K562 (cell line): ENCODE measurements around the gene MYH11. TPM values are rescaled to one million over a fixed set of nuclear protein-coding genes. Genes with fewer than 3 reads are reported as not detected.

ENCODE experiments used
- ARID1B ChIP-seq: fragments of 450-650 bp; IDR thresholded peaks from 2 replicates; pipeline ENCODE4 v1.6.1; 2016; ENCODE audit warnings: antibody characterized with exemption, mild to moderate bottlenecking, inconsistent platforms
- HMG20A ChIP-seq: fragments of 450-650 bp; formaldehyde crosslinking; conservative IDR thresholded peaks from 2 replicates; pipeline ENCODE4 v1.4.0; 2020; ENCODE audit warnings: mild to moderate bottlenecking, mixed read lengths
- HMG20B ChIP-seq: fragments of 250-450 bp; sonication (Bioruptor Pico); IDR thresholded peaks from 2 replicates; pipeline ENCODE4 v1.5.0; 2021; ENCODE audit warnings: mild to moderate bottlenecking
- KAT2B ChIP-seq: IDR thresholded peaks from one replicate; pipeline ENCODE4 v1.6.1; 2012; ENCODE audit warnings: low read depth, mild to moderate bottlenecking, control low read depth, inconsistent platforms, low read length, moderate library complexity
- NBN ChIP-seq: fragments of 450-650 bp; IDR thresholded peaks from 2 replicates; pipeline ENCODE4 v1.6.1; 2016; ENCODE audit warnings: low read depth, mild to moderate bottlenecking
- NR0B1 ChIP-seq: fragments of 450-650 bp; IDR thresholded peaks from one replicate; pipeline ENCODE4 v1.6.1; 2018; ENCODE audit warnings: mild to moderate bottlenecking, moderate library complexity; ENCODE audit not compliant: partially characterized antibody
- PHF20 ChIP-seq: fragments of 450-650 bp; IDR thresholded peaks from 2 replicates; pipeline ENCODE4 v1.6.1; 2018; ENCODE audit not compliant: partially characterized antibody
- PKNOX1 ChIP-seq: fragments of 450-650 bp; IDR thresholded peaks from 2 replicates; pipeline ENCODE4 v1.6.1; 2016
- SMARCE1 ChIP-seq: fragments of 450-650 bp; IDR thresholded peaks from 2 replicates; pipeline ENCODE4 v1.7.1; 2016; ENCODE audit warnings: mild to moderate bottlenecking
- SRSF3 ChIP-seq: fragments of 200-400 bp; formaldehyde crosslinking; IDR thresholded peaks from 2 replicates; pipeline ENCODE4 v1.6.1; 2016; ENCODE audit warnings: mild to moderate bottlenecking, low read length, moderate library complexity; ENCODE audit not compliant: insufficient read depth
- ZKSCAN8 ChIP-seq: fragments of 200-800 bp; sonication (Bioruptor generic); IDR thresholded peaks from 2 replicates; pipeline ENCODE4 v1.6.1; 2016; ENCODE audit warnings: missing genetic modification characterization, missing compliant biosample characterization
- ZMIZ1 ChIP-seq, 2 experiments: fragments of 150-350 bp in 1 of 2; IDR thresholded peaks; 2 replicates each; pipeline ENCODE4 v1.6.1; 2012 to 2016; ENCODE audit warnings: low read depth in 2 of 2, low read length in 2 of 2, mild to moderate bottlenecking in 1 of 2, moderate library complexity in 1 of 2
- ZNF316 ChIP-seq: fragments of 450-650 bp; IDR thresholded peaks from 2 replicates; pipeline ENCODE4 v1.6.1; 2016
- ZNF740 ChIP-seq, 3 experiments: fragments of 200-800 bp in 1 of 3; sonication (Bioruptor generic) in 1 of 3; sonication (generic) in 1 of 3; formaldehyde crosslinking in 1 of 3; IDR thresholded peaks; 2 replicates each; pipeline versions ENCODE4 v1.6.1 to v1.8.0; 2016 to 2022; ENCODE audit warnings: mild to moderate bottlenecking in 2 of 3, missing compliant biosample characterization in 2 of 3, missing genetic modification characterization in 2 of 3, missing genetic modification reagents in 1 of 3
- ZNF780A ChIP-seq: fragments of 250-450 bp; sonication (Bioruptor Pico); IDR thresholded peaks from 2 replicates; pipeline ENCODE4 v1.5.0; 2021; ENCODE audit warnings: mild to moderate bottlenecking
- polyA plus RNA-seq, 8 experiments: library from polyadenylated mRNA; depleted of rRNA in 4 of 8; stranded (reverse) in 5 of 8; unstranded in 3 of 8; fragments of >200 nt; fragmentation: Nextera tagmentation in 2 of 8; fragmentation: Illumina TruSeq in 1 of 8; extraction: Ambion mirVana in 2 of 8; extraction: Trizol in 1 of 8; gene quantifications; 2 replicates each; pipeline versions ENCODE4 v1.2.1 to v1.2.3, GENCODE V29; 2011 to 2014; ENCODE audit warnings: inconsistent platforms in 1 of 8, missing spikeins in 1 of 8
- total RNA-seq, 7 experiments: library from RNA; depleted of rRNA in 6 of 7; stranded (reverse); fragments of >200 nt in 6 of 7; fragmentation: Illumina TruSeq in 2 of 7; extraction: Trizol in 2 of 7; gene quantifications; 2 replicates each; pipeline versions ENCODE4 v1.2.1 to v1.2.3, GENCODE V29; 2011 to 2021; ENCODE audit warnings: low replicate concordance in 1 of 7
- TF ChIP-seq, protein P1 (sequence below): fragments of 450-650 bp; formaldehyde crosslinking; IDR thresholded peaks from 2 replicates; pipeline ENCODE4 v1.4.0; 2022; ENCODE audit warnings: missing genetic modification characterization
- TF ChIP-seq, protein P2 (sequence below): fragments of 450-650 bp; IDR thresholded peaks from 2 replicates; pipeline ENCODE4 v1.6.1; 2016; ENCODE audit warnings: borderline replicate concordance

The MYH11 gene
- total and polyA plus RNA-seq, 9 of the 15 experiments (the other 6 are each of a cell fraction or from before 2014, with no cell fraction given), result 0.05 to 0.47 (median 0.08) TPM; not detected in 5

- TF ChIP-seq ZMIZ1 (IDR thresholded peaks at IDR 0.05; ENCODE audit: low read depth in 2 of 2, low read length in 2 of 2) (no peak), HMG20B (CRISPR knock-in tag) (no peak), PKNOX1 (peak; percentile 52), ARID1B (peak; percentile 60), KAT2B (no peak), SMARCE1 (peak; percentile 73), ZNF740 (CRISPR knock-in tag; IDR thresholded peaks at IDR 0.05) (no peak), ZNF740 (tag; IDR thresholded peaks at IDR 0.05) (no peak), ZNF780A (no peak), NBN (peak; percentile 55; the same call in 1 of the 2 replicates), ZKSCAN8 (CRISPR knock-in tag) (no peak), HMG20A (CRISPR knock-in tag) (no peak), SRSF3 (no peak), NR0B1 (no peak), ZNF316 (peak; percentile 95), PHF20 (no peak)
- TF ChIP-seq, protein P1, sequence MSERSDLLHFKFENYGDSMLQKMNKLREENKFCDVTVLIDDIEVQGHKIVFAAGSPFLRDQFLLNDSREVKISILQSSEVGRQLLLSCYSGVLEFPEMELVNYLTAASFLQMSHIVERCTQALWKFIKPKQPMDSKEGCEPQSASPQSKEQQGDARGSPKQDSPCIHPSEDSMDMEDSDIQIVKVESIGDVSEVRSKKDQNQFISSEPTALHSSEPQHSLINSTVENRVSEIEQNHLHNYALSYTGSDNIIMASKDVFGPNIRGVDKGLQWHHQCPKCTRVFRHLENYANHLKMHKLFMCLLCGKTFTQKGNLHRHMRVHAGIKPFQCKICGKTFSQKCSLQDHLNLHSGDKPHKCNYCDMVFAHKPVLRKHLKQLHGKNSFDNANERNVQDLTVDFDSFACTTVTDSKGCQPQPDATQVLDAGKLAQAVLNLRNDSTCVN, result 0 out of 2 replicates have a peak, but pooled peaks have one; percentile 50
- TF ChIP-seq, protein P2, sequence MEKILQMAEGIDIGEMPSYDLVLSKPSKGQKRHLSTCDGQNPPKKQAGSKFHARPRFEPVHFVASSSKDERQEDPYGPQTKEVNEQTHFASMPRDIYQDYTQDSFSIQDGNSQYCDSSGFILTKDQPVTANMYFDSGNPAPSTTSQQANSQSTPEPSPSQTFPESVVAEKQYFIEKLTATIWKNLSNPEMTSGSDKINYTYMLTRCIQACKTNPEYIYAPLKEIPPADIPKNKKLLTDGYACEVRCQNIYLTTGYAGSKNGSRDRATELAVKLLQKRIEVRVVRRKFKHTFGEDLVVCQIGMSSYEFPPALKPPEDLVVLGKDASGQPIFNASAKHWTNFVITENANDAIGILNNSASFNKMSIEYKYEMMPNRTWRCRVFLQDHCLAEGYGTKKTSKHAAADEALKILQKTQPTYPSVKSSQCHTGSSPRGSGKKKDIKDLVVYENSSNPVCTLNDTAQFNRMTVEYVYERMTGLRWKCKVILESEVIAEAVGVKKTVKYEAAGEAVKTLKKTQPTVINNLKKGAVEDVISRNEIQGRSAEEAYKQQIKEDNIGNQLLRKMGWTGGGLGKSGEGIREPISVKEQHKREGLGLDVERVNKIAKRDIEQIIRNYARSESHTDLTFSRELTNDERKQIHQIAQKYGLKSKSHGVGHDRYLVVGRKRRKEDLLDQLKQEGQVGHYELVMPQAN, result peak; percentile 39; the same call in 1 of the 2 replicates
These were observed 41.0 kb upstream of the MYH11 start (continued) for GRCh38 chr16:15897834-15898254.
